Transverse colon (tissue), 4 donors: ENCODE results near the gene VWF.

ENCODE experiments used
- POLR2AphosphoS5 ChIP-seq, 3 donors: sonication (generic); formaldehyde crosslinking; IDR thresholded peaks; one replicate each; pipeline ENCODE4 v1.6.1; 2016; ENCODE audit warnings: antibody characterized with exemption in 3 of 3
- TF ChIP-seq, protein P1 (sequence below), 5 experiments: fragments of 200-600 bp in 3 of 5; fragments of 450-650 bp in 2 of 5; sonication (generic) in 3 of 5; IDR thresholded peaks; 1 replicate in 2 of 5; 2 replicates in 3 of 5; pipeline ENCODE4 v1.5.1; 2016 to 2017; ENCODE audit warnings: antibody characterized with exemption in 5 of 5, inconsistent platforms in 3 of 5, mild to moderate bottlenecking in 2 of 5, moderate library complexity in 1 of 5

- TF ChIP-seq POLR2AphosphoS5 (IDR thresholded peaks at IDR 0.05): no peak
- TF ChIP-seq, protein P1, sequence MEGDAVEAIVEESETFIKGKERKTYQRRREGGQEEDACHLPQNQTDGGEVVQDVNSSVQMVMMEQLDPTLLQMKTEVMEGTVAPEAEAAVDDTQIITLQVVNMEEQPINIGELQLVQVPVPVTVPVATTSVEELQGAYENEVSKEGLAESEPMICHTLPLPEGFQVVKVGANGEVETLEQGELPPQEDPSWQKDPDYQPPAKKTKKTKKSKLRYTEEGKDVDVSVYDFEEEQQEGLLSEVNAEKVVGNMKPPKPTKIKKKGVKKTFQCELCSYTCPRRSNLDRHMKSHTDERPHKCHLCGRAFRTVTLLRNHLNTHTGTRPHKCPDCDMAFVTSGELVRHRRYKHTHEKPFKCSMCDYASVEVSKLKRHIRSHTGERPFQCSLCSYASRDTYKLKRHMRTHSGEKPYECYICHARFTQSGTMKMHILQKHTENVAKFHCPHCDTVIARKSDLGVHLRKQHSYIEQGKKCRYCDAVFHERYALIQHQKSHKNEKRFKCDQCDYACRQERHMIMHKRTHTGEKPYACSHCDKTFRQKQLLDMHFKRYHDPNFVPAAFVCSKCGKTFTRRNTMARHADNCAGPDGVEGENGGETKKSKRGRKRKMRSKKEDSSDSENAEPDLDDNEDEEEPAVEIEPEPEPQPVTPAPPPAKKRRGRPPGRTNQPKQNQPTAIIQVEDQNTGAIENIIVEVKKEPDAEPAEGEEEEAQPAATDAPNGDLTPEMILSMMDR (IDR thresholded peaks at IDR 0.05): no peak
Observed at GRCh38 chr12:5972387-5972786, 152.1 kb downstream of the VWF start.
